Measurements from ENCODE around the gene MTHFS.

GRCh38 chr15:79878078-79878705, 18.6 kb downstream of the MTHFS start:
- no peak for TF ChIP-seq CTCF (IDR thresholded peaks at IDR 0.05)
- TF ChIP-seq POLR2A (IDR thresholded peaks at IDR 0.05), result no peak
